HK-2 (cell line): ENCODE measurements around the gene PIK3R5.
"Not testable (repeated sequence)": the region's sequence is repeated elsewhere in the genome, so short reads cannot be mapped to it uniquely, and the experiment has no call there.

ENCODE experiments used
- DNase-seq: peaks from one replicate; pipeline ENCODE4 v3.0.0-alpha.2; 2018; ENCODE audit not compliant: unreplicated experiment

PIK3R5 gene

DNA sequence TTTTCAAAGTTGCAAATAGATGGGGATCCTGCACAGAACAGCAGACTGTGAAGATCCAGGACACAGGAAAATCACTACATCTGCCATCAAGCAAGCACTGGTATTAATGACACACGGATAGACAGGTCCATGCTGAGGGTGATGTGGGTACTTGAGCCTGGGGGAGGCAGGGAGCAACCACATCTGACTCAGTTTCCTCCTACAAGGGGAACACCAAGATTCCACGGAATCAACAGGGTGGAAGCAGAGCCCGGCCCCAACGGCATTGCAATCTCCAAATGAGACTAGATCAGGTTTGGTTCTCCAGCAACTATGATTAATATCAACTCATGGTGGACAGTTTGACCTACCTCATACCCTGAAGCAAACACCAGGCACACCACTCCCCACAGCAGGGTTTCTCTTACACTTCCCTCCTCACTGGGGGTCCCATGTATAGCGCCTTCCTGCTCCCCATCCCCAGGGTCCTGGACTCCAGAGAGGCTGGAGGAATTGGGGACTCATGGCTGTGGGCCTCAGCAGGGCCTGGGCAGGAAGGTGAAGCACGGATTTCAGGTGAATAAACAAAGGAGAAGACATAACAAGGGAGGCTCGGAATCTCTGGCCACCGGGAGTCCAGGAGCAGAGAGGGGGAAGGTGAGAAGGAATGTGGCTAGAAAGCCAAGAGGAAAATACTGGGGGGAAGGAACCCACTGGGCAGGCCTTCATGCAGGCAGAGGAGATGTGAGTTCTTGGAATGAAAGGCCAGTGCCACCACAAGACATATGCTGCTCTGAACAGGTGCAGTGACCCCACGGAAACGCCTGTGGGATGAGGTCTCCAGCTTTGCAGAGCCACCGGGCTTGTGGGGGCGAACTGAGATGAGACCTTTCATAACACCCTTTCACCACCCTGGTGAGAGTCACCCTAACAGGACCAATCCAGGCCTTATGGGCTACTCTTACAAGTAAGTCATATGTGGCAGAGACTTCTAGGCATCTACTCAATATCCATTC lies 68.6 kb downstream of the PIK3R5 start:
- DNase-seq = no peak

DNA sequence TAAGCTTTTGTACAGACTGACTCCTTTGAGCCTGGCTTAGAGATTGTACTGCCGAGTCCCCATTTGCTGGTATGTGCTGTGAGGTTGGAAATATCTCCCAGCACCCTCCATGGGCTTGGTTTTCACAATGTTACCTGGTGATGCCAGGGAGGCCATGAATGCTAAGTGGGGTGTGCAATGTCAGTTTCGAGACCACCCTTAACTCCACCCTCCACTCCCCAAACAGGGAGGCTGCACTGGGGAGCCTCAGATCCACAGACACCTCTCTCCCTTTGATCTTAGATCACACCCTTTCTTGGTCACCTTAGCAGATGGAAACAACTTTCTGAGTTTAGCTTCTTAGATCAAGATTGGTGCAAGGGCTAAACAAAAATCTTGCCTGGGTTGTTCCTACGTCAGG lies 69.4 kb downstream of the PIK3R5 start:
- DNase-seq = no peak

DNA sequence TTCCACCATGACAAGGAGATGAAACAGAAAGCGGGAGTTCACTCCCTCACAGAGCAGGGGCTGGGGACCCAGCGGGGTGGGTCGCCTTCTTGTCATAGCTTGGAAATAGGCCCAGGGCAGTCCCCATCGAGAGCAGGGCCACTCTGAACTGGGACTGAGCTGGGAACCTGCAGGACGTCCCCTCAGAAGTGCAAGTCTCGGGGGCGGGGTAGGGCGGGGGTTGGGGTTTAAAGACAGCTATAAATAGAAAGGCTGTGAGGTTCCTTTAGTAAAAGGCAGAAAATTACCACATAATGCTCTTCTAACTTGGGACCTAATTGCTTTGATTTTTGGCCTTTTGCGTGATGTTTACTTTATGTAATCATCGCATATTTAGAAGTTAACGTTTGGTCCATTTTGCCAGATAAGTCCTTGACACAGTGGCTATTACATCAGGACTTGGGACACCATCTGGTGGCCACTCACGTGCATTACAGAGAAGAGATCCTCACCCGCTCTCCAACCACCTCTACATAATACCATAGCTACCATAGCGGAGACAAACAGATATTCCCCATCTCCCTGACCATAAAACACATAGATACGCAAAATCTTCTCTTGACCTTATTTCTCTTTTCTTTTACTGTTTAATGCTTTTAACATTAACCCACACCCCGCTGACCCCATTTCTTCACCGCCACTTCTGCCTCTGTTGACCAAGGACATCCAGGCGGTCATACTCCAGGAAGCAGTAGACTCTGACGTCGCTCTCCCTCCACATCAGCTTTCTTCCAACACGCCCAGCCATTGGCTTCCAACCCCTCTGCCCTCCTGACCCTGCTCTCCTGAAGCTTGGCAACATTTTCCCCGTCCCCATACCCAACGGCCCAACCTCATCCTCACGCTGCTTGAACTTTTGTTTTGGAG lies 70.6 kb downstream of the PIK3R5 start:
- peak; percentile 38 for DNase-seq

DNA sequence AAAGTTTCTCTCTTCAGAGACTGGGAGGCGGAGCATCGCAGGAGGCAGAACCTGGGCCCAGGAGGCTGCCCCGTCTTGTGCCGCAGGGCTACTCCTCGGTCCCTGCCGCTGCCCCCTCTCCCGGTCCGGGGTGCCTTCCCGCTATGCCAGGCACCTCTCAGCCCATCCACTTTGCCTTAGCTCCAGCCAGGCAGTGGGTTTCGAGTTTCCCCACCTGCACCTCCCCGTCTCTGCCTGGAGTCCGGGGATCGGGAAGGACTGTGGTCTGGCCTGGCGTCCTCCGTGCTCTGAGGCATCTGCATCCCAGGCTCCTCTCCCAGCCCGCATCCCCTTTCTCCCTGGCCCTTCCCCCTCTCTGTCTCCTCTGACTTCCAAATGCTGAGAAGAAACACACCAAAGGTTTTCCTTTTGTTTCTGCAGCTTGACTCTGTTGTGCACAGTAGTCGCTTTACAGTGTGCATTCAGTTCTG lies 71.3 kb downstream of the PIK3R5 start:
- no peak for DNase-seq

DNA sequence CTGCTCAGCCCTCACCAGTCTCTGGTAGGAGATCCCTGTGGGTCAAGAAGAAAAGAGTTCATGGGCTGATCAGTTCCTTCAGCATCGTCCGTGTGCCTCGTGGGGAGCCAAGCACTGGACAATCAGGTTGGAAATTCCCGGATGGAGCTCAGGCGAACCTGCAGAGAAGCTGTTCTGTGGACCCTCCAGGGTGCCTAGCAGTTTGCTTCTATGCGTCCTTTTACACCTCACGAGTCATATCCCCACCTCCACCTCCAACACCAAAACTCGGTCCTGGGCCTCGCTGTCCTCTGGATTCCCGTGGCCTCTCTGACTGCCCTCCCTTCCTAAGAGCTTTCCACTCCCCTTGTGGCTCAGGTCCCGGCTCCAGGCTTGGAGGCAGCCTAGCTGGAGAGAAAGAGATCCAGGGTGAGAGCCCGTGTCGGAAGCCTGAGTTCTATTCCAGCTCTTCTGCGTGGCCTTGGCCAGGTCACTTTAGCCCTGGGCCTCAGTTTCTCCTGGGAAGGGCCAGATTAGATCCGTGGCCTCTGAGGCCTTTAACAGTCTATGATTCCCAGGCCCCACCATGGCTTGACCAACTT lies 71.8 kb downstream of the PIK3R5 start:
- DNase-seq = no peak

DNA sequence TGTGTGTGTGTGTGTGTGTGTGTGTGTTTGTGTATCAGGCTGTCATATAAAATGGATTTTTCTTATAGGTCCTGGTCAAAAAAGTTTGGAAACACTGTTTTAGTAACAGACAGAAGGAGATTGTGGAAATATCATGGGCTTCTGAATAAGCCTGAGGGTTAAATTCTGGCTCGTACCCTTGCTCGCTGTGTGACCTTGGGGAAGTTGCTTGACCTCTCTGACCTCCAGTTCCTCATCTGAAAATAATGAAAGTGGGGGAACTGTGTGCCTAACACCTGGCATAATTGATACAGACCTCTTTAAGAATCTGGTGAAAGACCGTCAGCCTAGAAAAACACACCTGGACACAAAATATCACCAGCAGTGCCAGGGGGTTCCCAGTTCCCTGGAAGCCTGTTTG lies 72.4 kb downstream of the PIK3R5 start:
- no peak for DNase-seq

DNA sequence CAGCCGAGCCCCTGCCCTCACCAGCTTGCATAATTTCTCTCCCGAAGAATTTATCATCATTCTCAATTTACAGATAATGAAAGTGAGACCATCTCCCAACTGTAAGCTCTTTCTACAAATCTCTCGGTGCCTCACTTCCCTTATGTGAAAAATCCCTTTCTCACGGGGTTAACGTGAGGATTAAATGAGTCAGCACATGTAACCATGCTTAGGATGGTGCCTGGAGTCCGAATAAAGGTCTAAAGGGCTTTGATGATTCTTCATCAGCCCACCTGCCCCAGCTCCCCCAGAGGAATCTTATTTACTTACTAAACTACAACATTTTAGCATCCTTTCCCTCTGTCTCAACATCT lies 73.2 kb downstream of the PIK3R5 start:
- no peak for DNase-seq

DNA sequence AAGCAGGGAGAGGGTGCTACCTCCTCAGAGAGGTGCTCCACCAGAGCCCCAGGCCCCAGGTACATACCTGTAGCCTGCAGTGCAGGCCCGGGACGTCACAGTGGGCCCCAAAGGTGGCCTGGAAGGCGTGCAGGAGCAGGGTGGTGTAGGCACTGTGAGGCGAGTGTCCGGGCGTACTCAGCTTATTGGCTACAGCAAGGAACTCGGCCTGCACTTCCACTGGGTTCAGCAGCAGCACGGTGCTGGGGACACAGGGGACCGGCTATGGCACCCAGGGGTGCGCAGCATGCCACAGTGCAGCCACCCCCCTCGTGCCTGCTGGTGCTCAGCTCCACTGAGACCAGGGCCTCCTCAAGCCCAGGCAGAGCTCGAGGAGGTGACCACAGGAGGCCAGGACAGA lies 74.8 kb downstream of the PIK3R5 start:
- no peak for DNase-seq

DNA sequence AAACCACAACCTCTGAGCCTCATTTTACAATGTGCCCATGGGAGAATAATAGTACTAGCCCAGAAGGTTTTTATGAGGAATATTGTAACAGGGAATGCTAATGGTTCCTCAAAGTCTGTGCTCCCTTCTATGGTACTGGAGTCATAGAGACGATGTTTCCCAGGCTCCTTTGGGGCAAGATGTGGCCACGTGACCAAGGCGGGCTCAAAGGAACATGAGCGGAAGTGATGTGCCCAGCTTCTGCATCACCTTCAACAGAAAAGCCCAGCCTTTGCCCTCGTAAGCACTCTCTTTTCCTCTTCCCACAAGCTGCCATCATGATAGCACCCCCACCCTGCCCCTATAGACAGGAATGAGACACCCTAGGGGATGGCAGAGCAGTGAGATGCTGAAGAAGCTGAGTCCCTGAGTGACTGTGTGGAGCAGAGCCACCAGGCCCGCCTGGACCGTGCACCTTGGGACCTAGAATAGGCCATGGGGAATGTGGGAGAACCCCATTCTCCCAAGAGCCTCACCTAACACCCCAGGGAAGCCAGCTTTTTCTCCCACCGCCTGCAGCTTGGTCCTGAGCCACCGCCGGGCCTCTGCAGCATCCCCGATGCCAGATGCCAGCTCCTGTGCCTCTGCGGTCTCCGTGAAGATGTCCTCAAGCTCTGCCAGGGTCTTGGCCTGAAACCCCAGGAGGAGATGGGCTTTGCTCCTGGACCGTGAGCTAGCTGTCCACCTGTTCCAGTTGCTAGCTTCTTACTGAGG lies 75.9 kb downstream of the PIK3R5 start:
- no peak for DNase-seq

DNA sequence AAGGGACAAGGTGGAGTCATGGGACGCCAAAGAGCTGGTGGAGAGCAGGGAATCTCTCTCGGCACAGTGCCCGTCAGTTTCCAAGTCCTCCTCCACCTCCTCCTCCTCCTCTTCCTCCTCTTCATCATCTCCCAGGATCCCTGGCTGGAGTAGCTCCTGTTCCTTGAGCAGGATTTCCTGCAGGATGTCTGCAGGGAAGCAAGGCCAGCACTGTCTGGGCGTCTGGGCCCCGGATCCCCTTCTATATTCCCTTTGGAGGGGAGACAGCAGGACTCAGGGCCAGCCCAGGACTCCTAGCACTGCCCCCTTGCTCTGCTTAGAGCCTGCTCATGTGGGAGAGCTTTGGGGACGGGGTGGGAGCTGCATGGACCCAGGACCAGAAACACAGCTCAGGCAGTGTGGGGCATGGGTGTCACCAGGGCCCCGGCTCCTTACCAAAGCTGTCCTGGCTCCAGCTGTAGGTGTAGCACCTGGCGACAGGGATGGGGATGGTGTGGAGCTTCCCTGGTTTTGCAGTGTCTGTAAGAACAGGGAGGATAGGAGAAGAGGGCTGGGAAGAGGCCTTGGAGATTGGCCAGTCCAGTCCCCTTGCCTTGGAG lies 76.7 kb downstream of the PIK3R5 start:
- DNase-seq = no peak

DNA sequence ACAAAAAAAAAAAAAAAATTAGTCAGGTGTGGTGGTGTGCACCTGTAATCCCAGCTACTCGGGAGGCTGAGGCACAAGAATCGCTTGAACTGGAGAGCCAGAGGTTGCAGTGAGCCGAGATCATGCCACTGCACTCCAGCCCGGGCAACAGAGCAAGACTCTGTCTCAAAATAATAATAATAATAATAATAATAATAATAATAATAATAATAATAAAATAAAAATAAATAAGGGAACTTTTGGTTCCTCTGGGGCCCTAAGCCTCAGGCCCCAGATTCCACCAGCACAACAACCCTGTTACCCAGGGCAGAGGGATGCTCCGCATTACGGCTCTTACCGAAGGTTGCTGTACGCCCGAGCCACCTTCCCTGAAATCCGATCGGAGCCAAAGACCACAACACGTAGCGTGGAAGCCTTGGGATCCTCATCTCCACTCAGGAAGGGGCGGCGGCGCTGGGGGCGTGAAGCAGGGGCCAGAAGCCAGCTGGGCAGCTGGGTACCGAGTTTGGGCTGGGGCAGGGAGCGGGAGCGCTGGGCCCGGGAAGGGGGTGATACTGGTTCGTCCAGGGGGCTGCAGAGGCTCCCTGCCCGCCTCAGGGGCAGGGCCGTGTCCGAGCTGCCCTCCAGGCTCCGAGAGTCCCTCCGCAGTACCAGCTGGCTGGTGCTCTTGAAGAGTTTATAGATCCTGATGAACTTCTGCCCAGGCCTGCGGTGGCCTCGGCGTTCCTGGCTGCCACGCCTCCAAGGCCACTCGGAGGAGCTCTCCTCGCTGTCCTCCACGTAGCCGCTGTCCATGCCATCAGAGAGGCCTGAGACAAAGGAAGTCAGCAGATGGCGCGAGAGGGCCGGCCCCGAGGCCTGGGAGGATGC lies 77.4 kb downstream of the PIK3R5 start:
- peak; percentile 38 for DNase-seq

DNA sequence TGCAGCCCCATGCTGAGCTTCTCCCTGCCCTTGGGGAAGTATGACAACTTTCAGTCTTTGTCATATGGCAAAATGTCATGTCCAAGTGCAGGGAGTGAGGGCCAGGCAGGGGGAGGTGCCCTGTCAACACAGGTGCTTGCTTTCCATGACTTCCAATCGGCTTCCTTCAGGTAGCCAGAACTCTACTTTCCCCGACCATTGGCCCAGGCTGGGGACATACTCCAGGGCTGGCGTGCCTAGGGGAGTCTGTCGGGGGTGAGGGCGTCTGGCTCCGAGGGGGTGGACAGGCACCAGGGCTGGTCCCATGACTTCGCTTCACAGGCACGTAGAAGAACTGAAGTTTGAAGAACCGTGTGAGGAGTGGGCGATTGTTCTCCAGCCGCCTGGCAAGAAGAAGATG lies 78.2 kb downstream of the PIK3R5 start:
- no peak for DNase-seq

DNA sequence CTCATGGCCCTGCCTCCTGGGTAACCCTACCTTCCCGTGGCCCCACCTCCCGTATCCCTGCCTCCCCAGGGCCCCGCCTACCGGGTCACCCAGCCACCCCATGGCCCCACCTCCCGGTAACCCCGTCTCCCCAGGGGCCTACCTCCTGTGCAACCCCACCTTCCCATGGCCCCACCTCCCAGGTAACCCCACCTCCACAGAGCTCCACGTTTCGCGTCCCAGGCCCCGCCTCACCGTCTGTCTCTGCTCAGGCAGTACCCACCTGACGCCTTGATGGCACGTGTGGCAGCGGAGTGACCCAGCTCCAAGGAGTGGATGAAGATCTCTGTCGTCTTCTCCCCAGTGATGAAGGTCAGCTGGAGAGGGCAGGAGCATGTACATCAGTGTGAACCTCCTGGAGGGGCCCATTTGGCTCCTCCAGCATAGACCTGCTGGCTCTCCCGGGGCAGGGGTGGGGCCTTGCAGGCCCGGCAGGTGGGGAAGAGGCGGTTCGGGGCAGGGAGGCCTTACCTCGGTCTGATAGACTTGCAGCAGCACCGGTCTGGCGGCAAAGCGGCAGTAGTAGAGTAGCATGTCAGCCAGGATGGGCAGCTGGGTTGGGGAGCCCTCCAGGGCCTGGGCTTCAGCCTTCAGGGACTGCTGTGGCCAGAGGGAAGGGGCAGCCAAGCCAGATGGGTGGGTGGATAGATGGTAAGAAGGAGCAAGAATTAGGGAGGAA lies 79.4 kb downstream of the PIK3R5 start:
- DNase-seq = no peak

DNA sequence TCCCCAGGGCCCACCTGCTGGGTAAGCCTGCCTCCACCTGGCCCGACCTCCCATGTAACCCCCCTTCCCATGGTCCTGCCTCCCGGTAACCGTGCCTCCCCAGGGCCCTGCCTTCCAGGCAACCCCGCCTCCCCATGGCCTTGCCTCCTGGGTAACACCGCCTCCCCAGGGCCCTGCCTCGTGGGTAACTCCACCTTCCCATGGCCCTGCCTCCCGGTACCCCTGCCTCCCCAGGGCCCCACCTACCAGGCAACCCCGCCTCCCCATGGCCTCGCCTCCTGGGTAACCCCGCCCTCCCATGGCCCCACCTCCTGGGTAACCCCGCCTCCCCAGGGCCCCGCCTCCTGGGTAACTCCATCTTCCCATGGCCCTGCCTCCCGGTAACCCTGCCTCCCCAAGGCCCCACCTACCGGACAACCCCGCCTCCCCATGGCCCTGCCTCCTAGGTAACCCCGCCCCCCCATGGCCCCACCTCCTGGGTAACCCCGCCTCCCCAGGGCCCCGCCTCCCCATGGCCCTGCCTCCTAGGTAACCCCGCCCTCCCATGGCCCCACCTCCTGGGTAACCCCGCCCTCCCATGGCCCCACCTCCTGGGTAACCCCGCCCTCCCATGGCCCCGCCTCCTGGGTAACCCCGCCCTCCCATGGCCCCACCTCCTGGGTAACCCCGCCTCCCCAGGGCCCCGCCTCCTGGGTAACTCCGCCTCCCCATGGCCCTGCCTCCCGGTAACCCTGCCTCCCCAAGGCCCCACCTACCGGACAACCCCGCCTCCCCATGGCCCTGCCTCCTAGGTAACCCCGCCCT lies 80.1 kb downstream of the PIK3R5 start:
- DNase-seq = not testable (repeated sequence)

DNA sequence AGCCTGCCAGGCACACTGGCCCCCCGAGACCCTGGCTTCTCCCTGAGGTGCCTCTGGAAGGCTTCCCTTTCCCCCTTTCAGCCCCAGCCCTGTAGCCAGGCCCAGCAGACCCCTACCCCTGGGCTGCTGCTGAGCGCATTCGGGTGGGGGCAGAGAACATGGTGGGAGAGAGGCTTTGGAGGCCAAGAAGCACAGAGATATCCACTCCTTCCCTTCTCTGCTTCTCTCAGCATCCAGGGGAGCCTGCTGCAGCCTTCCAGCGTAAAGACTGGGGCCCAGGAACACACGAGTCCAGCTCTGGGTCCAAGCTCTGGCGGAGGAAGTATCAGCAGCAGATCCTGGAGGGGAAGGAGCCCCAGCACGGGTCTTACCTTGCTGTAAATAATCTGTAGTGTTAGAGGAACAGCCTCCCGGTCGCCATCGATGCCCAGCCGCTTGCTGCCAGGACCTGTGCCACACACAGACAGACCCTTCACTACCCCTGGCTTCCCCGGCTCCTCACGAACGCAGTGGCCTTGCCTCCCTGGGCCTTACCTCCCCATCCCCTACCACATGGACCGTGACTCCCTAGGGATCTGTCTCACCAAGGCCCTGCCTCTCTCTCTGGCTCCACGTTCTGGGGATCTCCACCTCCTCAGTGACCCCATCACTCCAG lies 81.0 kb downstream of the PIK3R5 start:
- no peak for DNase-seq

DNA sequence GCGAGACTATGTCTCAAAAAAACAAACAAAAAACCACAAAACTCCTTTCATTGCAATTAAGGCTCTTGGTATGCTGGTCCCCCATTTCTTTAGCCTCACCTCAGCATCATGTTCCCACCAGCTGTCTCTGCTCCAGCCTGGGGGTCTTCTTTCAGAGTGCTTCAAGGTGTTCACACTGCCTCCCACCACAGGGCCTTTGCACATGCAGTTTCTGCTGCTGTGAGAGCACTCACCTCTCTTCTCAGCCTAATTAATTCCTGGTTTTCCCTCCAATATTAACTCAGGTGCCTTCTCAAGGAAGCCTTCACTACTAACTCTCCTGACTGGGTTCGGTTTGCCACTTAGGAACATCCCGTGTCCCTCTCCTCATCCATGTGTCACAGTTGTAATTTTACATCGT lies 82.2 kb downstream of the PIK3R5 start:
- DNase-seq = no peak

DNA sequence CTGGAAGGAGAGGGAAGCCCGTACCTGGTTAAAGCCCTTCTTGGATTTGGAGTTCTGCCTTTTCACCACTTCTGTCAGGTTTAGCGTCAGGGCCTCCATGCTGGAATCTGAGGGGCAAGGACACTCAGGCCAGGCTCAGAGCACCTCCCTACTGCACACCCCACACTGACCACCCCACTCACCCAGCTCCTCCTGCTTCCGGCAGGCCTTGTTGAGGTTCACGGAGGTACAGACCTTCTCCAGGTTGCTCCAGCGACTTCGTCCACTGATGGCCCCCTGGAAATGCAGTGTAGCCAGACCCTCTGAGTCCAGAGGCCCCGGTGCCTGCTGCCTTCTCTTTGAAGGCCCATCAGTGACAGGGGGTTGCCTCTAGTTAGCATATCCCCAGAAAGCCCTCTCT lies 83.9 kb downstream of the PIK3R5 start:
- no peak for DNase-seq

DNA sequence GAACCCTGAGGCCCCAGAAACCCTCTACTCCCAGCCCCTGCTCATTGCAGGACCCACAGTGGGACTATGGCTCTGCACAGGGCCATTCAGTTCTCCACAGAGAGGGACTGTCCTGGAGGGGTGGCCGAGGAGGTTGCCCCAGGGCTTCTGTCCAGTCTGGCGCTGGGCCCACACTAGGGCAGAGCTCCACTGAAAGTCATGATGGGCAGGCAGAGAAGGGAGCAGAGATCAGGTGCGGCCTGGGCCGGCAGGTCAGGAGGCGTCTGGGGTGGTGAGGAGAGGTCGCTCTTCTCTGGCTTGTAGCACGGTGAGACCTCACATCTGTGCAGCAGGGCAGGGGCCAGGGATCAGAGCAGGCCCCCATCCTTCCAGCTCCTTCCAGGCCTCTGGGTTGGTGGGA lies 85.0 kb downstream of the PIK3R5 start:
- DNase-seq = no peak
